ENCODE results near the gene PPP1R13L.

PPP1R13L gene

GRCh38 chr19:45428384-45429231 lies 23.7 kb upstream of the PPP1R13L start:
- Histone ChIP-seq H3K4me3 (ENCODE audit: low read depth, low read length, poor library complexity, severe bottlenecking) (peak overlapping the region; percentile 46), H3K4me2 (ENCODE audit: low read length) (peak overlapping the region; percentile 67), H4K20me1 (ENCODE audit: insufficient read depth, low read length) (no peaks in the 10 kb centered on the region), H3F3A (ENCODE audit: insufficient read depth, low read length) (no peaks in the 10 kb centered on the region), H3K4me1 (ENCODE audit: insufficient read depth, low read length, severe bottlenecking) (peaks cover 25% of the 10 kb centered on the region), H3K9ac (ENCODE audit: low read length) (no peak overlapping the region), H3K9me3 (ENCODE audit: low read length) (no peaks in the 10 kb centered on the region), H3K36me3 (ENCODE audit: insufficient read depth, low read length) (no peaks in the 10 kb centered on the region), H3K9me2 (ENCODE audit: low read depth, low read length) (no peaks in the 10 kb centered on the region), H3K79me2 (ENCODE audit: insufficient read depth, low read length) (no peaks in the 10 kb centered on the region), H3K27me3 (ENCODE audit: insufficient read depth, low read length) (0 out of 2 replicates have a peak, but pooled peaks cover 8% of the 10 kb centered on the region), H2AFZ (ENCODE audit: low read length) (no peak overlapping the region), H3K27ac (ENCODE audit: low read depth, low read length, poor library complexity, severe bottlenecking) (no peak overlapping the region)
- peak; percentile 50 for TF ChIP-seq CTCF (IDR thresholded peaks at IDR 0.05; ENCODE audit: low read length)
- TF ChIP-seq EZH2 (IDR thresholded peaks at IDR 0.05; ENCODE audit: borderline replicate concordance, low read length), result no peak

- TF ChIP-seq EZH2 (IDR thresholded peaks at IDR 0.05; ENCODE audit: borderline replicate concordance, low read length), result no peak
- no peak for TF ChIP-seq CTCF (IDR thresholded peaks at IDR 0.05; ENCODE audit: low read length)
- H3F3A ChIP-seq (ENCODE audit: insufficient read depth, low read length), result no peaks in the 10 kb centered on the region
- no peaks in the 10 kb centered on the region for H4K20me1 ChIP-seq (ENCODE audit: insufficient read depth, low read length)
- no peak overlapping the region for H2AFZ ChIP-seq (ENCODE audit: low read length)
- H3K9me3 ChIP-seq (ENCODE audit: low read length), result no peaks in the 10 kb centered on the region
- peaks cover 6% of the 10 kb centered on the region; the same call in 1 of the 2 replicates for H3K36me3 ChIP-seq (ENCODE audit: insufficient read depth, low read length)
- no peaks in the 10 kb centered on the region for H3K79me2 ChIP-seq (ENCODE audit: insufficient read depth, low read length)
- no peaks in the 10 kb centered on the region for H3K9me2 ChIP-seq (ENCODE audit: low read depth, low read length)
- H3K4me2 ChIP-seq (ENCODE audit: low read length), result peak overlapping the region; percentile 97
- 0 out of 2 replicates have a peak, but pooled peaks cover 8% of the 10 kb centered on the region for H3K27me3 ChIP-seq (ENCODE audit: insufficient read depth, low read length)
- peak overlapping the region; percentile 84 for H3K4me3 ChIP-seq (ENCODE audit: low read depth, low read length, poor library complexity, severe bottlenecking)
- peak overlapping the region; percentile 87 for H3K9ac ChIP-seq (ENCODE audit: low read length)
- peaks cover 50% of the 10 kb centered on the region for H3K4me1 ChIP-seq (ENCODE audit: insufficient read depth, low read length, severe bottlenecking)
- H3K27ac ChIP-seq (ENCODE audit: low read depth, low read length, poor library complexity, severe bottlenecking), result peak overlapping the region; percentile 26
These were observed 19.6 kb upstream of the PPP1R13L start for GRCh38 chr19:45424191-45425058.

GRCh38 chr19:45423589-45424190 lies 18.8 kb upstream of the PPP1R13L start, which contains the start of gene ERCC1:
Gene ERCC1, minus strand, starts transcription at chr19:45423917. Its CDS starts 543 bp downstream, at chr19:45423374.
- peaks cover 55% of the 10 kb centered on the region for H3K4me1 ChIP-seq (ENCODE audit: insufficient read depth, low read length, severe bottlenecking)
- H3F3A ChIP-seq (ENCODE audit: insufficient read depth, low read length), result no peaks in the 10 kb centered on the region
- H3K27ac ChIP-seq (ENCODE audit: low read depth, low read length, poor library complexity, severe bottlenecking), result peak within 1 kb of the TSS; percentile 26
- H3K4me2 ChIP-seq (ENCODE audit: low read length), result peak within 1 kb of the TSS; percentile 97
- no peaks in the 10 kb centered on the region for H3K9me3 ChIP-seq (ENCODE audit: low read length)
- TF ChIP-seq CTCF (IDR thresholded peaks at IDR 0.05; ENCODE audit: low read length) (no peak), EZH2 (IDR thresholded peaks at IDR 0.05; ENCODE audit: borderline replicate concordance, low read length) (no peak)
- no peak within 1 kb of the TSS for H2AFZ ChIP-seq (ENCODE audit: low read length)
- H3K9me2 ChIP-seq (ENCODE audit: low read depth, low read length), result no peaks in the 10 kb centered on the region
- no peaks in the 10 kb centered on the region for H3K79me2 ChIP-seq (ENCODE audit: insufficient read depth, low read length)
- peak within 1 kb of the TSS; percentile 87 for H3K9ac ChIP-seq (ENCODE audit: low read length)
- H3K4me3 ChIP-seq (ENCODE audit: low read depth, low read length, poor library complexity, severe bottlenecking), result peak within 1 kb of the TSS; percentile 84
- H3K36me3 ChIP-seq (ENCODE audit: insufficient read depth, low read length), result peaks cover 6% of the 10 kb centered on the region; the same call in 1 of the 2 replicates
- H3K27me3 ChIP-seq (ENCODE audit: insufficient read depth, low read length), result 0 out of 2 replicates have a peak, but pooled peaks cover 4% of the 10 kb centered on the region
- no peaks in the 10 kb centered on the region for H4K20me1 ChIP-seq (ENCODE audit: insufficient read depth, low read length)
